HepG2 (cell line): ENCODE measurements around the gene UBE2S. TPM values are rescaled to one million over a fixed set of nuclear protein-coding genes. Genes with fewer than 3 reads are reported as not detected.
A peak's percentile ranks its signal among the peaks of the same experiment; 100 is the strongest.

ENCODE experiments used
- ATAC-seq: fragments of 200-7000 bp; cut with Tn5 transposase; 3 replicates; pipeline ENCODE4 v1.9.1; 2020; ENCODE audit warnings: mild to moderate bottlenecking, moderate library complexity
- BruUV-seq: library from RNA; stranded (reverse); fragments of 400-500 nt; replicated peaks from 2 replicates; lab custom pipeline; 2021; lab: Mats Ljungman, UMichigan
- CTCF ChIA-PET: fragments of 300-600 bp; formaldehyde crosslinking; extraction: SDS; loops from one replicate; lab custom pipeline; 2021; ENCODE audit warnings: low total read pairs, inconsistent platforms, low intra/inter-chr PET ratio; lab: Yijun Ruan, JAX
- POLR2A ChIA-PET: fragments of 350-600 bp; sonication (Branson Sonifier 250); formaldehyde crosslinking; loops from one replicate; lab custom pipeline; 2020; ENCODE audit warnings: antibody characterized with exemption, inconsistent platforms; lab: Yijun Ruan, JAX
- DNase-seq: peaks from one replicate; pipeline ENCODE4 v3.0.0-alpha.2; 2015; ENCODE audit warnings: low spot score
- FAIRE-seq: peaks from 3 replicates; lab custom pipeline; 2011; peaks lifted over from hg19 to GRCh38; lab: Jason Lieb, UNC
- H2AFZ ChIP-seq: one replicate; pipeline ENCODE4 v1.6.1; 2011; ENCODE audit warnings: low read length, inconsistent platforms
- H3K27ac ChIP-seq: fragments of 300-600 bp; 3 replicates; pipeline ENCODE4 v1.8.0; 2011; ENCODE audit warnings: mixed run types, mild to moderate bottlenecking, mixed read lengths, low read length, inconsistent platforms; ENCODE audit not compliant: insufficient read depth; ENCODE audit errors: extremely low read length
- H3K27me3 ChIP-seq, 2 experiments: fragments of 200-600 bp in 1 of 2; 2 replicates in 1 of 2; 3 replicates in 1 of 2; pipeline versions ENCODE4 v1.6.0 to v1.8.0; 2011; ENCODE audit warnings: low read length in 2 of 2, mild to moderate bottlenecking in 2 of 2, moderate library complexity in 2 of 2, inconsistent platforms in 1 of 2; ENCODE audit not compliant: insufficient read depth in 2 of 2, control insufficient read depth in 1 of 2
- H3K36me3 ChIP-seq, 2 experiments: fragments of 200-600 bp in 1 of 2; replicated peaks in 1 of 2; 2 replicates in 1 of 2; 3 replicates in 1 of 2; pipeline versions ENCODE4 v1.5.1 to v1.8.0; 2011; ENCODE audit warnings: low read length in 2 of 2, inconsistent platforms in 1 of 2; ENCODE audit not compliant: insufficient read depth in 2 of 2, control insufficient read depth in 1 of 2
- H3K4me1 ChIP-seq: 2 replicates; pipeline ENCODE4 v1.5.1; 2012; ENCODE audit warnings: low read length, inconsistent platforms; ENCODE audit not compliant: insufficient read depth
- H3K4me2 ChIP-seq: 2 replicates; pipeline ENCODE4 v1.6.0; 2011; ENCODE audit warnings: low read depth, low read length, inconsistent platforms
- H3K4me3 ChIP-seq, 3 experiments: fragments of 200-600 bp in 1 of 3; sonication (generic), shearing (Covaris generic) in 1 of 3; replicated peaks in 1 of 3; 2 replicates each; pipeline ENCODE4 v1.5.1; 2011 to 2016; ENCODE audit warnings: low read length in 3 of 3, inconsistent platforms in 2 of 3, low read depth in 2 of 3, mild to moderate bottlenecking in 2 of 3, control low read depth in 1 of 3, mixed read lengths in 1 of 3; ENCODE audit not compliant: insufficient read depth in 1 of 3
- H3K79me2 ChIP-seq: one replicate; pipeline ENCODE4 v1.6.1; 2011; ENCODE audit warnings: low read length, inconsistent platforms; ENCODE audit not compliant: insufficient read depth
- H3K9ac ChIP-seq: 2 replicates; pipeline ENCODE4 v1.6.0; 2011; ENCODE audit warnings: mild to moderate bottlenecking, low read depth, low read length, inconsistent platforms; ENCODE audit not compliant: insufficient read depth
- H3K9me3 ChIP-seq: 2 replicates; pipeline ENCODE4 v1.5.1; 2012; ENCODE audit warnings: mild to moderate bottlenecking, low read length
- H4K20me1 ChIP-seq: 2 replicates; pipeline ENCODE4 v1.6.0; 2011; ENCODE audit warnings: inconsistent platforms, mild to moderate bottlenecking, low read length, moderate library complexity; ENCODE audit not compliant: insufficient read depth
- CBX1 ChIP-seq: IDR thresholded peaks from one replicate; pipeline ENCODE4 v1.6.1; 2016; ENCODE audit warnings: antibody characterized with exemption, low read depth
- DDIT3 ChIP-seq: sonication (generic); formaldehyde crosslinking; IDR thresholded peaks from 2 replicates; pipeline ENCODE4 v1.4.0; 2020; ENCODE audit warnings: mild to moderate bottlenecking, missing genetic modification reagents
- TCF7 ChIP-seq: sonication (generic); IDR thresholded peaks from 2 replicates; pipeline ENCODE4 v1.6.1; 2016; ENCODE audit warnings: antibody characterized with exemption, low read depth
- ZNF333 ChIP-seq: sonication (generic); formaldehyde crosslinking; IDR thresholded peaks from 2 replicates; pipeline ENCODE4 v1.4.0; 2020; ENCODE audit warnings: mild to moderate bottlenecking, missing genetic modification reagents, borderline replicate concordance
- WGBS: methylation state at CpG from one replicate; pipeline ENCODE4 v1.1.6; 2017; ENCODE audit warnings: low lambda C conversion rate; 5-methylcytosine and 5-hydroxymethylcytosine counted together
- in situ Hi-C: cut with HindIII; loops from 2 replicates; pipeline ENCODE4 v1.10.0; 2017; ENCODE audit warnings: low pct_unique_long_range_greater_than_20kb; ENCODE audit not compliant: extremely low pct_ligation_motif_present
- intact Hi-C: fragments of 100-400 bp; cut with micrococcal nuclease; formaldehyde crosslinking; loops from one replicate; pipeline ENCODE4 v1.10.0; 2022; ENCODE audit not compliant: unreplicated experiment
- polyA plus RNA-seq, 8 experiments: library from polyadenylated mRNA; depleted of rRNA in 3 of 8; stranded (reverse) in 7 of 8; unstranded in 1 of 8; fragments of >200 nt; fragmentation: Illumina TruSeq in 4 of 8; extraction: Trizol in 4 of 8; gene quantifications; 2 replicates each; pipeline versions ENCODE4 v1.2.1 to v1.2.3, GENCODE V29; 2011 to 2016; ENCODE audit warnings: low read depth in 4 of 8, missing spikeins in 1 of 8, mixed read lengths in 1 of 8; ENCODE audit not compliant: insufficient read depth in 1 of 8
- total RNA-seq, 5 experiments: library from RNA; depleted of rRNA; stranded (reverse); fragments of >200 nt; fragmentation: Illumina TruSeq; extraction: Trizol; gene quantifications; 2 replicates each; pipeline ENCODE4 v1.2.3, GENCODE V29; 2016; ENCODE audit warnings: low read depth in 1 of 5
- TF ChIP-seq, protein P1 (sequence below): sonication (generic); formaldehyde crosslinking; IDR thresholded peaks from 2 replicates; pipeline ENCODE4 v1.9.0; 2022; ENCODE audit warnings: missing genetic modification reagents, mild to moderate bottlenecking, borderline replicate concordance

Gene UBE2S
- total and polyA plus RNA-seq, 2 of the 13 experiments (the other 11 are each of a cell fraction or from before 2014, with no cell fraction given): 32.2 to 39.3 TPM

DNA sequence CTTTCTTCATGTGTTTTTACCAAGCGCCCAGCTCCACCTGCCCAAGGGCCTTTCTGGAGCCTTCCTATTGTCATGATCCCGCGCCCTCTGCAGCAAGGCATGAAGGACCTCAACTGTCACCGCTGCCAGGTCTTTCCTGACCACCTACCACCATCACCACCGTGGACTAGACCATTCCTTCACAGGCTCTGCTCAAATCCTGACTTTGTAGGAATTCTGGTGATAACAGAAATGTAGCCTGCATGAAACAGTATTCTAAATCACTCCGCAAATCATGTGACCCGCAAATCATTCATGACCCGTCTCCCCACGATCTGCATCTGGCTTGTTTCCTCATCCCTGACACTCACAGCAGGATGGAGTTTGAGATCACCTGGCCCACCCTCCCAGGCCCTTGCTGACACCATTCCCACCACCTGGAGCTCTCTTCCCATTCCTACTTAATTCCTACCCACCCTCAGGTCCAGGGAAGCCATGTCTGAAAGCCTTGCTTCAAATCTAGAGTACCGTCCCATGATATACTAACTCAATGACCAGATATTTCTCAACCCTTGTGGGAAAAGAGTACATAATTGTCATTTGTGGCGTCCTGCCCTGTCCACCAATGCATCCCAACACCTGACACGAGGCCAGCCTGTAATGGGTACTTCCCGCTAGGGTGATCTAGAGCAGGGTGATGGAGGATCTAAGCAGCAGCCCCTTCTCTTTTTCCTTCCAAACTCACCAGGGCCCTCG, 1.3 kb downstream of the UBE2S start:
- CTCF ChIA-PET: no interaction called here
- Histone ChIP-seq H3K36me3 (peaks cover 9 to 23% of the 10 kb centered on the region in 2 experiments; a peak in 4 of 5 replicates), H3K27ac (no peak overlapping the region), H3K9ac (peak overlapping the region; percentile 86; the same call in 1 of the 2 replicates), H2AFZ (no peak overlapping the region)
- TF ChIP-seq, protein P1, sequence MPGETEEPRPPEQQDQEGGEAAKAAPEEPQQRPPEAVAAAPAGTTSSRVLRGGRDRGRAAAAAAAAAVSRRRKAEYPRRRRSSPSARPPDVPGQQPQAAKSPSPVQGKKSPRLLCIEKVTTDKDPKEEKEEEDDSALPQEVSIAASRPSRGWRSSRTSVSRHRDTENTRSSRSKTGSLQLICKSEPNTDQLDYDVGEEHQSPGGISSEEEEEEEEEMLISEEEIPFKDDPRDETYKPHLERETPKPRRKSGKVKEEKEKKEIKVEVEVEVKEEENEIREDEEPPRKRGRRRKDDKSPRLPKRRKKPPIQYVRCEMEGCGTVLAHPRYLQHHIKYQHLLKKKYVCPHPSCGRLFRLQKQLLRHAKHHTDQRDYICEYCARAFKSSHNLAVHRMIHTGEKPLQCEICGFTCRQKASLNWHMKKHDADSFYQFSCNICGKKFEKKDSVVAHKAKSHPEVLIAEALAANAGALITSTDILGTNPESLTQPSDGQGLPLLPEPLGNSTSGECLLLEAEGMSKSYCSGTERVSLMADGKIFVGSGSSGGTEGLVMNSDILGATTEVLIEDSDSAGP (CRISPR knock-in tag): 0 out of 2 replicates have a peak, but pooled peaks have one; percentile 17
- TF ChIP-seq CBX1: no peak
- TF ChIP-seq, all 625 proteins: peak for 1
- WGBS: 87% methylated on average over 14 of the region's 14 CpGs
- FAIRE-seq: no peak
- Histone ChIP-seq H4K20me1 (no peaks in the 10 kb centered on the region), H3K9me3 (no peaks in the 10 kb centered on the region), H3K4me1 (peaks cover 26% of the 10 kb centered on the region), H3K79me2 (peaks cover 16% of the 10 kb centered on the region), H3K4me2 (peak overlapping the region; percentile 57), H3K4me3 (peak overlapping the region; percentile 82 to 88 (median 83); a peak in 5 of 6 replicates), H3K27me3 (peaks cover 0 to 5% of the 10 kb centered on the region in 2 experiments; a peak in 1 of 5 replicates)
- POLR2A ChIA-PET: interaction anchor here (1.5 to 2.9 kb wide), 5 partner anchors 16 to 126 kb away, joined by 6 to 62 read pairs (median 11); partner anchors contain the start of genes HSPBP1, KMT5C, RPL28 and TMEM190
- intact Hi-C loops (no loop called here), in situ Hi-C loops (loop anchor here (5.0 kb wide), 1 partner anchor 259 kb away; the partner anchor contains the start of gene TNNT1)
- ATAC-seq: no peak
- DNase-seq: no peak
- TSS peak; percentile 68 for BruUV-seq

DNA sequence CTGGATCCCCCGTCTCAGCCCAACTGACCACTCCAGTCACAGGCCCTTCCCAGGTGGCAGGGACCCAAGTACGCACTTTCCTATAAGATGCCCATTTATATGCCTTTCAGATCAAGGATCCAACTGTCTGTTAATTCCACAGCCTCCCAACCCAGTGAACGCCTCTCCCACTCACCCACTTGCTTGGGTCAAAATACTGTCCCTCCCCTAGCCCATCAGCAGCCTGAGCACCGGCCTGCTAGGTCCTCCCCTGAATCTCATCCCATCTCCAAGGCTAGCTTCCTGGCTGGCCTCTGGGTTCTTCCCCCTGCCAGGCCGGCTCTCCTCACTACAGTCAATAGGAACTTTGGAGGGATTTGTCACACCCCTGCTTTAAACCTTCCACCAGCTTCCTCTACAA, 1.9 kb downstream of the UBE2S start:
- Histone ChIP-seq H3K27me3 (peaks cover 0 to 3% of the 10 kb centered on the region in 2 experiments; a peak in 1 of 5 replicates), H3K4me2 (peak overlapping the region; percentile 13; the same call in 1 of the 2 replicates), H3K4me3 (no peak overlapping the region; a peak in 1 of 6 replicates), H3K9me3 (no peaks in the 10 kb centered on the region), H3K4me1 (peaks cover 26% of the 10 kb centered on the region), H3K9ac (no peak overlapping the region)
- in situ Hi-C loops: loop anchor here (5.0 kb wide), 1 partner anchor 258 kb away; the partner anchor contains the start of gene TNNT1
- no peak for ATAC-seq
- BruUV-seq: no TSS peak
- TF ChIP-seq TCF7 (no peak), ZNF333 (CRISPR knock-in tag) (no peak), DDIT3 (CRISPR knock-in tag) (no peak)
- TF ChIP-seq, all 625 proteins: peak for 0
- Histone ChIP-seq H2AFZ (no peak overlapping the region), H3K27ac (no peak overlapping the region), H3K36me3 (peaks cover 9 to 26% of the 10 kb centered on the region in 2 experiments; a peak in 4 of 5 replicates), H4K20me1 (no peaks in the 10 kb centered on the region), H3K79me2 (peaks cover 16% of the 10 kb centered on the region)
- 92% methylated on average over 5 of the region's 5 CpGs for WGBS
- CTCF ChIA-PET: no interaction called here
- FAIRE-seq (no peak), DNase-seq (no peak)
- POLR2A ChIA-PET: interaction anchor here (1.5 to 2.9 kb wide), 3 partner anchors 15 to 67 kb away, joined by 6 to 62 read pairs (median 11); partner anchors contain the start of genes KMT5C and RPL28
- intact Hi-C loops: no loop called here
